Endometrial microvascular endothelial cells (primary cell): ENCODE data around the gene SFT2D2. TPM values are rescaled to one million over a fixed set of nuclear protein-coding genes. Genes with fewer than 3 reads are reported as not detected.

Source experiments
- in situ Hi-C: cut with HindIII; loops from 2 replicates; pipeline ENCODE4 v1.10.0; 2017; ENCODE audit warnings: low sequenced_read_pairs, low pct_unique_long_range_greater_than_20kb; ENCODE audit errors: inconsistent ontology term
- total RNA-seq: library from RNA; depleted of rRNA; stranded (reverse); fragments of >200 nt; gene quantifications from one replicate; pipeline ENCODE4 v1.2.3, GENCODE V29; 2015; ENCODE audit errors: inconsistent ontology term

The SFT2D2 gene
- total RNA-seq, 1 donor from 2014 or later: 35.4 TPM

- in situ Hi-C loops: no loop called here
These were observed 7.1 kb upstream of the SFT2D2 start for GRCh38 chr1:168218658-168219057.

GRCh38 chr1:168220470-168220871 is 5.3 kb upstream of the SFT2D2 start:
- in situ Hi-C loops: no loop called here

- in situ Hi-C loops: no loop called here
These were observed 4.5 kb upstream of the SFT2D2 start for GRCh38 chr1:168221275-168221674.

DNA sequence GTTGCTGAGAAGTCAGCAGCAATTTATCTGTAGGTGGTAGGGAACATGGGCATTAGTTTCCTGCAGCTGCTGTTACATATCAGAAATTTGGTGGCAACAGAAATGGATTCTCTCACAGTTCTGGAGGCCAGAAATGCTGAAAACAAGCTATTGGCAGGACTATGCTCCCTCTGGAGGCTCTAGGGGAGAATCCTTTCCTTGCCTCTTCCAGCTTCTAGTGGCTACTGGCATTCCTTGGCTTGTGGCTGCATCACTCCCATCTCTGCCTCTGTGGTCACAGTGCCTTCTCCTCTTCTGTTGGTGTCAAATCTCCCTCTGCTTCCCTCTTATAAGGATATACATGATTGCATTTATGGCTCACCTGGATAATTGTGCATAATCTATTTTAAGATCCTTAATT is 2.5 kb upstream of the SFT2D2 start:
- in situ Hi-C loops: no loop called here

GRCh38 chr1:168223681-168224540 is 1.9 kb upstream of the SFT2D2 start:
- in situ Hi-C loops: no loop called here

- in situ Hi-C loops: no loop called here
These were observed 813 bp upstream of the SFT2D2 start for GRCh38 chr1:168224991-168225390.

- in situ Hi-C loops: no loop called here
These were observed 1.8 kb downstream of the SFT2D2 start for GRCh38 chr1:168227620-168228019.

DNA sequence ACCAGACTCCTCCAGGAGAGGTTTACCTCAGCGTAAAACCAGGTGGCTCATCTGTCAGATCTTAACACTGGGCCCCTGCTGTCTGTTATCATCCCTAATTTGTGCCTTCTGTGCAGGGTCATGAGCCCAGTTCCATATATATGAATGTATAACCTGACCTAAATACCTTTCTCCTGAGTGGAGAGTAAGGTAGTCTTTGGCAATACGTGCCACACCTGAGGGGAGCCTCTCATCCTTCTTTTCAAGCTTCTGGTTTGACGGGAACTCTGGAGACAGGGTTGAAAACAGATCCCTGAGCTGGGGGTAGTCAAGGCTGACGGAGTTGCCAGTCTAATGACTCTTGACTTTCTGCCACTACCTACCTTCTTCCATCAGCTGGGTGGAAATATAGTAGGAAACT is 4.1 kb downstream of the SFT2D2 start:
- in situ Hi-C loops: no loop called here

DNA sequence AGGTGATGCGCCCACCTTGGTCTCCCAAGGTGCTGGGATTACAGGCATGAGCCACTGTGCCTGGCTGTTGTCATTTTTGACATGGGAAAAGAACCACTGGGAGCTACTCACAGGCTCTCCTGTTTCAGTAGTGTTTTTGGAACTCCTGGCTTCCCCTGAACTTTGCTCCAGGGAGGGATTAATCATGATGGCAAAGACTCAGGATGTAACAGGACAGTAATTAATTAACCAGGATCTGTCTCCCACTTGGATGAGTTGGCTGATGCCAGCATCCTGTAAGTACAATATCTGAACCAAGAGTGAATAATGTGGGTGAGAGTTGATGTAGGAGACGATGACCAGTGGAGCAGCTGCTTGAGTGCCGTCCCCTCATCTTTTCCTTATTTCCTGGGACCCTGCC is 4.9 kb downstream of the SFT2D2 start:
- in situ Hi-C loops: no loop called here

DNA sequence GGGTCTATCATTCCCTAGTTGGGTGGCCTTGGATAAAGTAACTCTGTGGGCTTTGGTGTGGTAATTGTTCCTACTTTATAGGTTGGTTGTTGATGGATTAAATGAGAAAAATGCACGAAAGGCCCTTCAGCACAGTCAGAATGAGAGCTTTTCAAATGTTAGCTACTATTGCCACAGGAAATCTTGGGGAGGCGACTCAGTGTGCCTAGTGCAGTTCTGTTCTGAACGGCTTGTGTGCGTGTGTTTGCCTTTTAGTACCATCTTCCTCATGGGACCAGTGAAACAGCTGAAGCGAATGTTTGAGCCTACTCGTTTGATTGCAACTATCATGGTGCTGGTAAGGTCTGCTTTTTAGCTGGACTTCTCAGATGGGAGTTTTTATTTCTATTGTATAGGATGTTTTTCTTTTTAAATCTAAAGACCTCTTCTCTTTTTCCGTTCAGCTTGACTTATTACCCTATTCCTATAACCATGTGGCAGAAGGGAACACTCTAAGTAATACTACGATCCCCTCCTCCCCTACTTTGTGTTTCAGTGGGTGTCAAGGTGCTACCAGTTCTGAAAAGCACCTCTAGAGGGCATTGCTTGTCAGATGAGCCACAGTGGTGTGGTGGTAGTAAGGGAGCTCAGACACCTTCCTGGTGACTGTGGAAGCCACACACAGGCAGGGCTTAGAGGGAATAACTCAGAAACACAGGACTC is 9.2 kb downstream of the SFT2D2 start:
- in situ Hi-C loops: no loop called here

- in situ Hi-C loops: no loop called here
These were observed 9.7 kb downstream of the SFT2D2 start for GRCh38 chr1:168235548-168235885.

GRCh38 chr1:168235937-168236336 is 10.1 kb downstream of the SFT2D2 start:
- in situ Hi-C loops: no loop called here

DNA sequence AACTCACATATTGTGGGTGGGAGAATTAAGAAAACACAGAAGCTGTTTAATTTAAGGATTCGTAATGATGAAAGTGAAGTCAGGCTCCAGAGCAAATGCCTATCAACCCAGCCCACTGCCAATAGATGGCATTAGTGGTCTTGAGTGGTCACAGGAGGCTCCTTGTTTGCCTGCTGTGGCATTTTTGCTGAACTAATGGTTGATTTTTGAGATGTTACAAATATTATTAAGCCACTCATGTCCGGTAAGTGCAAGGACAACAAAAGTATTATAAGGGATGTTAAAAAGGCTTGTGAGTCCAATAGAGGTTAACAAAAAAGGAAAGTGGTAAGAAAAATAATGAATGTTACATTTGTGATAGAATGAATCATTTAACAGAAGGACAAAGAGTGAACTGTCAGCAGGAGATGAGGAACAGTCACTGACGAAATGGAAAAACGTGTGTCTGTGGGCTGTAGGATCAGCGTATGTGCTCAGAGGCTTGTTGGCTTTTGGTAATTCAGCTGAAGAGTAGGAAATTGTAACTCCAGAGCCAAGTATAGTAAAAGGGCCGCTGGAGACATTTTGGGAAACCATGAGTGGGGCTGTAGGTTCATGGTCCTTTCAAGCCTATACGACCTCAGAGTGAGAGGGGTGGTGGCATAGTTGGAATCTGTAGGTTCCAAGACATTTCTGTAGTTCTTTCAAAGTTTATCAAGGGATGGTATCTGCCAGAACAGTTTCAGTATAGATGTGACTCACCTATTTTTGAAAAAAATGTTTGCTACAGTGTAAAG is 11.2 kb downstream of the SFT2D2 start:
- in situ Hi-C loops: no loop called here

- in situ Hi-C loops: no loop called here
These were observed 17.4 kb downstream of the SFT2D2 start for GRCh38 chr1:168243198-168243597.

DNA sequence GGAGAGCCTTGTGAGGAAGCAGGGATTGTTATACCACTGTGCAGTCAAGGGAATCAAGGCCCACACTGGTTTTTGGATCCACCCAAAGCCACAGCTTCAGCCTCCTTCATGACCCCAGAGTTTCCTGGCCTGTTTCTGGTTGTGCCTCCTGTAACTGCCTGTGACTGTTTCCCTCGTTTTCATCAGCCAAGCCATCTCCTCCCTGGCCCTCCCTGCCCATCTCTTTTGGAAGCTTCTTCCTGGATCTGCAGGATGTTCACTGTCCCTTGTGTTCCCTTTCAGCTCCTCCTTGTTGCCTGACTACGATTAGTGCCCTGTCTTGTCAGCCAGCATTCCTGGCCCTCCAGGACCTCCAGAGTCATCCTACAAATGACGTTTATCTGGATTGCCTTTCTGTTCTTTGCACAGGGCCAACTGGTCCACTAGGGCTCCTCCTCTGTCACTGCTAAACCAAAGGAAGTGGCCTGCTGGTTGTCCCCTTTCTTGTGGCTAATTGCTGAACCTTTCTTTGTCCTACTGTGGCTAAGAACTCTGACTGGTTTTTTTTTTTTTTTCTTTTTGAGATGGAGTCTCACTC is 17.9 kb downstream of the SFT2D2 start:
- in situ Hi-C loops: no loop called here

DNA sequence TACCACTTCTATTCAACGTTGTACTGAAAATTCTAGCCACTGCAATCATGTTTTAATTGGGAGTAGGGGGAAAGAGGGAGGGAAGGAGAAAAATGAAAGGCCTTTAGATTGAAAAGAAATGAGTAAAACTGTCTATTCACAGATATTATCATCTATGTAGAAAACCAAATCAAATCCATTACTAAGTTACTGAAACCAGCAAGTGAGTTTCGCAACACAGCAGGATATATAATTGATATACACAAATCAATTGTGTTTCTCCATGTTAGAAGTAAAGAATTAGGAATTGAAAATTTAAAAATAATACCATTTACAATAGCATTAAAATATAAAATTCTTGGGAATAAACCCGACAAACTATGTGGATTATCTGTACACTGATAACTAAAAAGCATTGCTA is 19.2 kb downstream of the SFT2D2 start:
- in situ Hi-C loops: no loop called here

DNA sequence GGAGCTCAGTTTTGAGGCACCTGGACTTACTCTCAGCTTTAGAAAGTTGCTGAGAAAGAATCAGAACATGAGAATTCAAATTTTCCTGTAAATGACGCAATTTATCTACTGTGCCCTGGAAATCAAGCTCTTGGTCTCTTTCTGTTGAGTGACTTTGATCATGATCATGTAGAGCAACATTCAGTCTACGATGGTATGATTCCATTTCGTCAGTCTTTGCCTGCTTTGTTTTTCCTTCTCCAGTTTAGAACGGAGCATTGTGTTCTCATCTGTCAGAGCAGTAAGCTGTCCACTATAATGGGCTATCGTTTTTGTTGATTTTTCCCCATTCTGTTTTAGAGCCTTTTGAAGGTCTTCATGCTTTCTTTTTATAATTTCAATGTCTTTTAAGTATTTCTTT is 20.7 kb downstream of the SFT2D2 start:
- in situ Hi-C loops: no loop called here

GRCh38 chr1:168252204-168252733 is 26.5 kb downstream of the SFT2D2 start:
- in situ Hi-C loops: no loop called here

- in situ Hi-C loops: no loop called here
These were observed 30.4 kb downstream of the SFT2D2 start for GRCh38 chr1:168256164-168256563.
